NCI-H1105 (cell line): ENCODE data around the gene RFX4.
"Not testable (repeated sequence)": the region's sequence is repeated elsewhere in the genome, so short reads cannot be mapped to it uniquely, and the experiment has no call there.

Source experiments
- DNase-seq: peaks from one replicate; lab custom pipeline; 2025; lab: John Stamatoyannopoulos, UW

Gene RFX4

DNA sequence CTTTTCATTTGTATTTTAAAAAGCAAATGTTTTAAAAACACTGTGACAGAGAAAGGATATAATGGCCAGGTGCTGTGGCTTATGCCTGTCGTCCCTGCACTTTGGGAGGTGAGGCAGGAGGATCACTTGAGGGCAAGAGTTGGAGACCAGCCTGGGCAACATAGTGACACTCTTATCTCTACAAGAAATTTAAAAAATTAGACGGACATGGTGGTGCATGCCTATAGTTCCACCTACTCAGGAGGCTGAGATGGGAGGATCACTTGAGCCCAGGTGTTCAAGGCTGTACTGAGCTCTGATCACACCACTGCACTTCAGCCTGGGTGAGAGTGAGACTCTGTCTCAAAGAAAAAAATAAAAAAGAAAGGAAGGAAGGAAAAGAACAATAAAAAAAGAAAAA lies 7.8 kb downstream of the RFX4 start:
- no peak for DNase-seq

GRCh38 chr12:106594447-106594846 lies 11.6 kb downstream of the RFX4 start:
- no peak for DNase-seq

DNA sequence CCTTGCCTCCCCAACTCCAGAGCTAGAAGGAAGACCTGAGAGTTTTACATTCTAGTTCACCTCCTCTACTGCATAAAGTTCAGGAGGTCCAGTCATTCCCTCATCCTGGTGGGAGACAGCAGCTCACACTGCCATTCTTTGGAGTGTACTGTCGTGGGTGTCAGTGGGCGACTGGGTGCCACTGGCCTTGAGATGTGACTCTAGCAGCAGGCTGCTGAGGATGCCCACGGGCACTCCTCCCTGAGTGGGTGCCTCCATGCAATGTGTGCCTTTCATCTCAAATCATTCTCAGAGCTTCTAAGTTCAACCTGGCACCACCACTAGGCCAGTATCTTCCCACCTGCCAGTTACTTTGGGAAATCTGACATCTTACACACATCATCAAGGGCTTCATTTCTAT lies 12.5 kb downstream of the RFX4 start:
- no peak for DNase-seq

- DNase-seq = no peak
Observed at GRCh38 chr12:106598003-106598402, 15.2 kb downstream of the RFX4 start.

- no peak for DNase-seq
Observed at GRCh38 chr12:106599302-106599701, 16.5 kb downstream of the RFX4 start.

- no peak for DNase-seq
Observed at GRCh38 chr12:106600503-106600902, 17.7 kb downstream of the RFX4 start.

GRCh38 chr12:106601031-106601430 lies 18.2 kb downstream of the RFX4 start:
- DNase-seq = no peak

GRCh38 chr12:106601496-106601895 lies 18.7 kb downstream of the RFX4 start:
- no peak for DNase-seq

GRCh38 chr12:106602076-106602475 lies 19.3 kb downstream of the RFX4 start:
- DNase-seq = no peak

- no peak for DNase-seq
Observed at GRCh38 chr12:106605254-106605653, 22.4 kb downstream of the RFX4 start.

DNA sequence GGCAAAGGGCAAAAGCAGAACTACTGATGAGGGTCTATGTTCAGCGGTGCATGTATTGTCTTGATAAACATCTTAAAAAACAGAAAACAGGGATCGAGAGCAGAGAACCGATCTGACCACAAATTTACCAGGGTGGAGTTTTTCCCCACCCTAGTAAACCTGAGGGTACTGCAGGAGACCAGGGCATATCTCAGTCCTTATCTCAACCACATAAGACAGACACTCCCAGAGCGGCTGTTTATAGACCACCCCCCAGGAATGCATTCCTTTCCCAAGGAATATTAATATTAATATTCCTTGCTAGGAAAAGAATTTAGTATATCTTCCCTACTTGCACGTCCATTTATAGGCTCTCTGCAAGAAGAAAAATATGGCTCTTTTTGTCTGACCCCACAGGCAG lies 37.8 kb downstream of the RFX4 start:
- not testable (repeated sequence) for DNase-seq

DNA sequence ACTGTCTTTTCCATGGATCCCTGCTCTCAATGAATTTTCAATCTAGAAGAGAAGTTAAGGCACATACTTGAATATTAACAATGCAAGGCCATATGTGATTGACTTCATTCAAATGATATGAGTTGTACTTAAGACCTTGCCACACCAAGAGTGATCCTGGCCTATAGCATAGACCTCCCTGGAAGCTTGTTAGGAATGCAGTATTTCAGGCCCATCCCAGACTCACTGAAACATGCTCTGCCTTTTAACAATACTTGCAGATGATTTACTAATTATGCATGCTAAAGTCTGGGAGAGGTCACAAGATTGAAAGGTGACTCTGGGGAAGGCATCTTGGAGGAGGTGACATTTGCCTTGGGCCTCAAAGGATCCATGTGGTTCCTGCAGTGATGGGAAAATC lies 43.2 kb downstream of the RFX4 start:
- DNase-seq = no peak

GRCh38 chr12:106629797-106630659 lies 47.2 kb downstream of the RFX4 start:
- no peak for DNase-seq

DNA sequence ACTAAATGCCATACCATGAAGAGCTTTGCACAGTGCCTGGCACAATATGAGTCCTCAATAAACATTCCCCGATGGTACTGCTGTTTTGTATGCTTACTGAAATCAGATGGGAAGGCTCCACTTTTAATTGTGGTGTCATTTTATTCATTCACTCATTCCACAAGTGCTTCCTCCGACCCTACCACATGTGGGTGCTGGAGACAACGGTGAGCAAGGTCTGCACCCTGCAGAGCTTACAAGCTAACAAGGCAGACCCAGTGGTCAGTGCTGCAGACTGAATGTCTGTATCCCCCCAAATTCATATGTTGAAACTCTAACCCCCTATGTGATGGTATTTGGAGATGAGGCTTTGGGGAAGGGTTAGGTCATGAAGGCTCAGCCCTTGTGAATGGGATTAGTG lies 48.3 kb downstream of the RFX4 start:
- no peak for DNase-seq

- no peak for DNase-seq
Observed at GRCh38 chr12:106631797-106632196, 49.0 kb downstream of the RFX4 start.

DNA sequence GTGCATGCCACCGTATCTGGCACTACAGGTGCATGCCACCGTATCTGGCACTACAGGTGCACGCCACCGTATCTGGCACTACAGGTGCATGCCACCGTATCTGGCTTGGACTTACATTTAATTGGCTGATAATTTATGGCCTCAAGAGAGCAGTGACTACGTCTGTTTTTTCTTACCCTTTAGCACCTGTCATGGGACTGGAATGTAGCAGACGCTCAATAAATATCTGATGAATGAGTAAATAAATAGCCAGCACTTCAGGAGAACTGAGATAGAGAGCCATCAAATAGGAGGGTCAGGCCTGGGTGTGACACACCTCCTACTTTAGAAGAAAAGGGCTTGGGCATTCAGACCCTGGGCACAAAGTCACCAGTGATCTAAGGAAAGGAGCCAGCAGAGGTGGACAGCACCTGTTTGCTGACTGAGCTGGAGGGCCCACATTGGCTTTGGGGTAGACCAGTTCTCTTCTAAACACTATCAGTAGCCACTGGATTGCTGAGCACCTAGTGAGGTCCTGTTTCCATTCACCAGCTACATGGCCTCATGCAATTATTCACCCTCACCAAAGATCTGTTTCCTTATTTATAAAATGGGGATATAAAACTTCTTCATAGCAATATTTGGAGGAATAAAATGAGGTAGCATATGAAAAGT lies 50.1 kb downstream of the RFX4 start:
- no peak for DNase-seq

- no peak for DNase-seq
Observed at GRCh38 chr12:106633451-106633823, 50.6 kb downstream of the RFX4 start.

GRCh38 chr12:106634206-106634605 lies 51.4 kb downstream of the RFX4 start:
- no peak for DNase-seq

- DNase-seq = no peak
Observed at GRCh38 chr12:106643000-106643399, 60.2 kb downstream of the RFX4 start.

DNA sequence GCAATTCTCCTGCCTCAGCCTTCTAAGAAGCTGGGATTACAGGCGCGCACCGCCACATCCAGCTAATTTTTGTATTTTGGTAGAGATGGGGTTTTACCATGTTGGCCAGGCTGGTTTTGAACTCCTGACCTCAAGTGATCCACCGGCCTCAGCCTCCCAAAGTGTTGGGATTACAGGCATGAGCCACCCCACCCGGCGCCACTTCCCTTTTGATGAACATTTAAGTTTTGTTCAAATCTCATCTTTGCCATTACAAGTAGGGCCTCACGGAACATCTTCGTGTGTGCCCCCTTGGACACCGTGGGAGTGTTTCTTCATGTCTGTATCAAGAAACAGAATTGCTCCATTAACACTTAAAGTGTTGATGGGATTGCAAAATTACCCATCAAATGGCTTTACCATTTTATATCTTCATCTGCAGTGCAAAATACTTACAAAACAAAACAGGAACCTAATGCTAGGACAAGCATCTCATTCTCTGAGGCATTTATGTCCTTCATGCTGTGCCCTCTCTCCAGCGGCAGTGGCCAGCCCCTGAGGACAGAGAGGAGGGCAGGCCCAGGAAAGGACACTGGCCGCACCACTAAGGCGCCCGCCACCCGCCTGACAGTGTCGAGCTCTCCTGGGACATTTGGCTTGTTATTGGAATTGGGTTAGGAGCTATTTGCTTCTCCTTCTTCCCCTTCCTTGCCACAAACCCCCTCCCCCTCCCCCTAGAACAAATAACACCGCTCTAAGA lies 61.7 kb downstream of the RFX4 start:
- no peak for DNase-seq

DNA sequence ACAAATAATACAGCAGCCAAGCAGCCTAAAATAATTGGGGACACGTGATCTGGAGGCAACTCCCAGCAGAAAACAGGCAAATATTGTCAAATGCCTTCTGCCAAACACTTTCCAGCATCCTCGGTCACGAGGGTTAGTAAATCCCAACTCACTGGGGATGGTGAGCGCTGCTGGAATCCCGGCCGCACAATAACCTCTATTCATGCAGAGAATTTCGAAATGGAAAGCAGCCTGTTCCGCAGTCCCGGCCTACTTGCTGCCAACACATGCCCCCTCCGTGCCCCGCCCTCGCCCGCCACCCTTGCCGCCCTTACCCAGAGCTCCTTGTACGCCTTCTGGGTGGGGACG lies 62.2 kb downstream of the RFX4 start:
- peak; percentile 46 for DNase-seq

- no peak for DNase-seq
Observed at GRCh38 chr12:106645465-106646330, 62.9 kb downstream of the RFX4 start.
